NCI-H187 (cell line): ENCODE measurements around the gene SMAD3.
"Not testable (repeated sequence)": the region's sequence is repeated elsewhere in the genome, so short reads cannot be mapped to it uniquely, and the experiment has no call there.

Experiments
- DNase-seq, 2 experiments: peaks; one replicate each; lab custom pipeline; 2025; lab: John Stamatoyannopoulos, UW

SMAD3 gene

GRCh38 chr15:67063689-67064606 lies 1.5 kb upstream of the SMAD3 start:
- no peak for DNase-seq

DNA sequence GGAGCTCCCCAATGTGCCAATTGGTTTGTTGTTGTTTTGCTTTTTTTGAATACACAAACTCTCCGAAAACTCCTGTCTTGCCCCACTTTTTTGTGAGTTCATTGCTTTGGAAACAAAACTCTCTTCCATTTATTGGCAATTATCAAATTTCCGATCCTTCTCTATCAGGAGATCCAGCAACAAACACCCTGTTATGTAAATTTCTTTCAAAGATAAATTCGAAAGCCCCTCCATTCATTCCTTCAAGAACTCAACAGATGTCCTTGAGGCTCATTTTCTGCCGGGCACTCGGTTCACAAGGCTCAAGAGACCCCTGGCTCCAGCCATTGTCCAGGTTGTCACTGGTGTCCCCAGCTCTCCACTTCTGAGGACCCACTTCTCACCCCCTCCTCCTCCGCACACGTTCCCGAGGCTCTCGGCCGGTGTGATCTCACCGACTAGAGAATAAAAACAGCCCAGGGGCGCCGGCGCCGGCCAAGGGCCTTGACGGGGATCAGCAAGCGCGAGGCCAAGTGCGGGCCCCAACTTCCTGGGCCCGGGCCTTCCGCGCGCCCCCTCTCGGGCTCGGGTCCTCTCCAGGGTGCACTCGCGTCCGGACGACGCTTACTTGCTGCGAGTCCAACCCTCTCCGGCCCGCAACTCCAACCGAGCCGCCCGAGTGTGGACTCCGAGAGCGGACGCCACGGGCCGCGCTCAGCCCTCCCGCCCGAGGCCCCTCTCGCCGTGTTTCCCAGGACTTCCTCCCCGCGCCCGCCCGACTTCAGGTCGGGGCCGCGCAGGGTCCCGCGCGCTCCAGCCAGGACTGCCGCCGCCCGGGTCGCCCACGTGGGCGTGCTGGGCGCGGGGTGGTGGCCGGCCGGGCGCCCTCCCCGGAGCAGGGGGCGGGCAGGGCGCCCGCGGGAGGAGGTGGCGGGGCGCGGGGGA lies 533 bp upstream of the SMAD3 start:
- no peak for DNase-seq

- no peak for DNase-seq
Measured at GRCh38 chr15:67066041-67066958, 898 bp downstream of the SMAD3 start.

DNA sequence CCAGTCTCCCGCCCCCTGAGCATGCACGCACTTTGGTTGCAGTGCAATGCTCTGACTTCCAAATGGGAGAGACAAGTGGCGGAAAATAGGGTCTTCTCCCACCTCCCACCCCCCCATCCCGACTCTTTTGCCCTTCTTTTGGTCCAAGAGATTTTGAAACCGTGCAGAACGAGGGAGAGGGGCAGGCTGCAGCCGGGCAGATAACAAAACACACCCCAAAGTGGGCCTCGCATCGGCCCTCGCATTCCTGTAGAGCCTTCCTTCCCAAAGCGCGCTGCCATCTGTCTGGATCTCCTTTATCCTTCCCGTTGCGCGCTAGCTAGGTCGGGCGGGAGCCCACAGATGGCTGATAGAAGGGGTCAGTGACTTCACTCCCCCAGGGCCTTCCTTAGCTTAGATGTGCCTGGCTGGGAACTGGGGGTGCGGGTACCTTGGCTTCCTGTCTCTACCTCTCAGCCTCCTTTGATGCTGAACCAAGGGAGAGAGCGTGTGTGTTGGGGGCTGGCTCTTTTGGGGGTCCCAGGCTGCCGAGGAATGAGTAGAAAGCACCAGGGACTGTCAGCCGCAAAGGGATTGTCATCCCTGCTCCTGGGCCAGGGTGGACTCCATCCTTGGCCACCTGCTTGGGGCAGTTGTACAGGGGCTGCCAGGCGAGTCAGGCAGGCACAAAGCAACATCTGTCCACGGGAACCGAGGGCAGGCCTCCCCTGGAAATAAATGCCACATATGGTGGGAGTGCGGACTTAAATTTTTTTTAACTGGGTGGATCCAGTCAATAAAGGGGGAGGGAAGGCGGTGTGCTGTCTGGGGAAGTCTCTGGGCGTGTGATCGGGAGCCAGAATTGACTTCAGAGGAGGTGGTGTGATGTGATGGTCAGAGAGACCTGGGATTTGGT lies 1.8 kb downstream of the SMAD3 start:
- no peak for DNase-seq

GRCh38 chr15:67067930-67068551 lies 2.6 kb downstream of the SMAD3 start:
- DNase-seq, result no peak

DNA sequence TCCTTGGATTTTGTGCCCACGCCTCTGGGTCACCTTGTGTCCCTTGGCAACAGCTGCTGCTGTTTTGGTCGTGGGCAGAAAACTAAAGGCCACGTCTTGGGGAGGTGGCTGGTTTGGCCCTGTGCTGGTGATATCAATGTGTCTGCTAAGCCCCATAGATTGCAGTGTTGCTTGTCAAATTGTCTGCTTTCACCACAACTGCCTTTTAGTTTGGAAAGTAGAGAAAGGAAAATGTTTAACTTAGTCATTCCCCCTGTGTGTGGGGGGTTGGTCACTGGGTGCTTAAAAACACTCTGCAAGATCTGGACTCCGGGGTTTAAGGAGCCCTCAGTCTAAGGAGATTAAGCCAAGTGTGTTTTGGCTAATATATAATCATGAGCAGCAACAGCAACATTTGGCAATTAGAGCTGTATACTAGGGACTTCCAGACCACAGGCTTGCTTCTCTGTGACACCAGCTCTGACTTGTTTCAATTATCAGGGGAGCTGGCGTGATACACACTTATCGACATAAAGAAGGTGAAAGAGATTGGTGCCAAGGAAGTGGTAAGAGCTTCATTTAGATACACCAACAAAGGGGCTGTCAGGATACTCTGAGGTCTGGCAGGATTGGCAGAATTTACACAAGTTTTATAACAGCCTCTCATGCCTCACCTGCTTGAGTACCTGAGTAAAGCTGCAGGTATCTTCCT lies 3.5 kb downstream of the SMAD3 start:
- DNase-seq, result no peak

DNA sequence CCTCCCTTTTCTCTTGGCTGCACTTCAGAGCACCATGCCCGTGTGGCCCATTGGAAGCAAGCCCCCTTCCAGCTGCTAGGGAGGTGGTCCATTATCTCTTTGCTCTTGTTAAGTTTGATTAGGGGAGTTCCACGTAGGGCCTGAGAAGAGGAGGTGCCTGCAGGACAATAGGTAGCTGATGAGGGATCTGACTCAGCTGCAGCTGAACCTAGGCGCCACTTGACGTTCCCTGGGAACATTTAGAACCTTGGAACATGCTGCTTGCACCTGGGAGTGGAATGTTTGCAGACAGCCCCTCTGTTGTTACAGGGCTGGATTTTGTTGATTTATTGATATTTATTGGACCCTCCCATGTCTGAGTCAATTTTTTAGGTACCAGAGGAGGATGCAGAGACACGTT lies 4.7 kb downstream of the SMAD3 start:
- DNase-seq, result no peak

DNA sequence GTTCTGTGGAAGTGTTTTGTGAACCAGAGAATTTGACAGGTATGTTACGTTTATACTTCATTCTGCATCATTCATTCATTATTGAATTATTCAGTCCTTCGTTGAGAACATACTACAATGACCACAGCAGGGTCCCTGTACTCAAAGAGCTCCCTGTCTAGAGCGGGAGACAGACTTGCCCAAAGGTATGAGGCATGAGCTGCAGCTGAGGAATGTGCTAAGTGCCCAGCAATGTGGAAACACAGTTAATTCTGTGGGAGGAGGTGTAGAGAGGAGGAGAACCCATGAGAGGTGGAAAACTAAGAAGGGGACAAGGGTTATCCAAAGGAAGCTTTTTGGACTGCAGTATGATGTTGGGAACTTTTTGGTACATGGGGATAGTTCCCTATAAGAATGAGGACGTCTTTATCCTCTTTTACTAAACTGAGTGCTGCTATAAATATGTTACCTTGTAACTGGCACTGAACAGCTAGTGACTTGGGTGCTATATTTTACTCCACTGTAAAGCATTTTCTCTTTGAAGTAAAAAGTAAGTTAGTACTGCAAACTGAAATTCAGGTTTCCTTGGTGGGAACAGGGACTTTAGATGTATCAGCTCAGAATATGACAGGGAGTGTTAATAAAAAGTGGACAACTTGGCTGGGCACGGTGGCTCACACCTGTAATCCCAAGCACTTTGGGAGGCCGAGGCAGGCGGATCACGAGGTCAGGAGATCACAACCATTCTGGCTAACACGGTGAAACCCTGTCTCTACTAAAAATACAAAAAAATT lies 5.7 kb downstream of the SMAD3 start:
- DNase-seq, result no peak

- DNase-seq, result no peak
Measured at GRCh38 chr15:67072442-67072841, 7.0 kb downstream of the SMAD3 start.

DNA sequence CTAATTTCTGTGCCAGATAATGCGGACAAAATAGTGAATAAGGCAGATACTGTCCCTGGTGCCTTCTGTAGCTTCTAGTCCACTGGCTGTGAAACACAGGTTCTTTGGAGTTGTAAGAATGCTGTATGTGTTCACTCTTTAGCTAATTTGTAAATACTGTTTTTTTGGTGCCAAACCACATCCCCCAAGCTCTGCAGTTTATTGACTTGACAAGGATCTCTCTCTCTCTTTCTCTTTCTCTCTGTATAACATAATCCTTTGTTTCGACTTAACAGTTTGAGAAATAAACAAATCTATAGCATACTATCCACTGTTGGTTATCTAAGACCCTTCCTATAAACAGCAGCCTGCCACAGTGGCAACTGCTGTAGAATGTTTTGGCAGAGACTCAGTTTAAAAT lies 7.6 kb downstream of the SMAD3 start:
- no peak for DNase-seq

DNA sequence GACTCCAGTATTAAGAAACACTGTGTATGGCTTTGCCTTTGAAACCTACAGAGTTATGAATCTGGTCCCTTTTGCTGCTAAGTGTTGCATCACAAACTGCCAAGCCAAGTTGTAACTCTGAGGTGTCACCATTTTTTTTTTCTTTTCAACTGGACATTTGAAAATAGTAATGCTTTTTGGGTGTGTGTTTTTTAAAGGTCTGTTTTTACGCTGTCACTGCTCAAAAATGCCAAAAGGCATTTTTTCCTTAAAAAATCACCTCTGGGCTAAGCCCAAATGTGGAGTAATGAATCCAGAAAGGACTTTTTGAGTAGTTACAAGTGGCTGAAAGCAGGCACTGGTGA lies 9.5 kb downstream of the SMAD3 start:
- no peak for DNase-seq

GRCh38 chr15:67075555-67076135 lies 10.2 kb downstream of the SMAD3 start:
- not testable (repeated sequence) for DNase-seq

- no peak for DNase-seq
Measured at GRCh38 chr15:67076147-67076843, 10.9 kb downstream of the SMAD3 start.

DNA sequence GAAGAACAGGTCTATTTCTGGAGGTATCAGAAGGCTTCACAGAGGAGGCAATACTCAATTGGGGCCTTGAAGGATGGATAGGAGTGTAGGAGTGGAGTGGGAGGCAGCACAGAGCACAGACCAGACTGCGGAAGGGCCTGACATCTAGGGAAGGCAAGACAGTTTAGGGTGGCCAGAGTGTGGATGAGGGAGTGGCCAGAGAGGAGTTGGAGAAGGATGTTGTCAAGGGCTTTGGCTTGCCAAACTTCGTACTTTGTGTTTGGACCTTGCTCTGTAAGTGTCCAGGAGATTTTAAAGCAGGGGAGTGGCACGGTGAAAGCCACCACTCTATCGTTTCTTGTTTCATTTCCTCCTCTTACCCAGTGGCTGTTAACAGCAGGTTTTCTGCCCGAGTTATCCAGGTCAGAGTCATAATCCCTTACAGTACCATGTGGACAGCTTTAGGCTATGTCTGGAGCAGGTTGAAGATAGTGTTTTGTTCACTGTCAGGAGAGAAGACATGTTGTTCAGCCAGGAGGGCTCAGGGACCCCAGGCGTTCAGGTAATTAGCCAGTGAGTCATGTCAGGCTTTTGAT lies 12.3 kb downstream of the SMAD3 start:
- no peak for DNase-seq

DNA sequence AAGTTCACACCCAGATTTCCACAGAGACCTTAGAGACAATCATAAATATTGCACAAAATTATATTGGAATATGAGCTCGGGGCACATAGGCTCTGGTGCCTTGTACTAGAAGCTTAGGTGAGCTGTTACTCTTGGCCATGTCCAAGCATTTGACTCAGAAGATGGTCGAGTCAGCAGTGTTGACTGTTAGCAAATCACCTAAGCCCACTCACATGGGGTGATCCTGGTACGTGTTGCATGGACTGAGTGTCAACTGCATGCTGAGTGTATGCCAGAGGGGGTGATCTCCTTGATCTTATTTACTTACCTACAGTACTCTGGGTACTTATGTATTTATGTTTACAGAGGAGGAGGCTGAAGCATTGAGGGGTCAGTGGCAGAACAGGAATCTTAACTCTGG lies 14.0 kb downstream of the SMAD3 start:
- DNase-seq, result no peak

DNA sequence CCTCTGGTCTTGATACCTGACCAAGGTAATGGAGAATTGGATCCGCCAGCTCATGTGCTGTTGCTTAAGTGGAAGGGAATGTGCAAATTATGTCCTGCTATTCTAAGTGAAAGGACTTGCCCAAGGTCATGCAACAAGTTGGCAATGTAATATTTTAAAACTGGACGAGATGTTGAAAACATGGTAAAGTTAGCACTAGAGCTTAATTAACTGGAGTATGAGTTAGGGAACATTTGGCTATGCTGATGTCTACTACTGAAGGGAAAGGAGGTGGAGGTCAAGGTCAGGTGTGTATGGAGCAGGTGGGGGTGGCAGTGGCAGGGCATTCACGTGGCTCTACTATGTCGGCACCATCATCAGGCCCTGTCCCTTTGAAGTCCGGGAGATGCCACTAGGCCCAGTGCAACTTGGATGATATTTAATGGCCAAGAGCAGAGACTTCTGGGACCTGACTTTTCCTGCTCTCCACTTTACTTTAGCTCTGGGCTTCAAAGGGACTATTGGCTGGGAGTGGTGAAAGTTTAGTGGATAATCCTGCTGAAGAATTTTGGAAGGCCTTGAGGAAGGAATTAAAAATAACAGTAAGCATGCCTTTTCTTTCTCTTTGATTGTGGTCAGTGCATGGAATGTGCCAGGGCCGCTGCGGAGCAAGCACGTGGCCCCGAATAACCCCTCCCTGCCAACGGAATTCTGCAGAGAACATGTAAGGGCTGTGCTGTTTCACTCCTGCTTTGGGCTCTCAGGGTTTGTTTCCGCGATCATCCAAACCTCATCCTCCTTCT lies 14.9 kb downstream of the SMAD3 start:
- no peak for DNase-seq

DNA sequence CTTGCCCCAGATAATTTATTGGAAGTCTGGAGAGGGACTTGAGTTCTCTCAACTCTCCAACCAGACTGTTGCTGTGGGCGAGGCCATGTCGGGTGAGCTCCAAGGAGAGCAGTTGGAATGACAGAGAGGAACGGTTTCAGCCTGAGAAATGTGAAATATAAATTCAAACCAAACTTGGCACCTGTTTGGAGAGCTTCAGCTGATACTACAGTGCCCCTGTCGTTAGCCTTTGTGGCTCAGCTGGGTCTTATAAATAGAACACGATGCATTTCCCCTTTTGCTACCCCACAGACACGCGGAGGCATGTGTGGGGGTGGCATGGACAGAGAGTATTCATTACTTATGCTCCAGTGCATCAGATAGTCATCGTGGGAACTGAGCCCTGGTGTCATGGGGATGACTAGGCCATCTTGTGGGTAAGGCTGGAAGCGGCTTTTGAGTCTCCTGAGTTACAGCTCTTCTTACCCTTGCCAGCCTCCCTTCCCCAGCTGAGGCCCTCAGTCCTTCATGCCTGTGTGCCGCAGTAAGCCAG lies 15.6 kb downstream of the SMAD3 start:
- DNase-seq, result no peak
